ENCODE measurements around the gene HECTD4. TPM values are rescaled to one million over a fixed set of nuclear protein-coding genes. Genes with fewer than 3 reads are reported as not detected.

The HECTD4 gene
- total and polyA plus RNA-seq, 9 of the 15 experiments (the other 6 are each of a cell fraction or from before 2014, with no cell fraction given) = 3.5 to 33.3 (median 13.5) TPM

- TF ChIP-seq ZBTB49 (CRISPR knock-in tag; IDR thresholded peaks at IDR 0.05; ENCODE audit: borderline replicate concordance) (no peak), HMG20B (CRISPR knock-in tag; IDR thresholded peaks at IDR 0.05) (no peak), ELK3 (CRISPR knock-in tag; IDR thresholded peaks at IDR 0.05) (no peak), ZNF445 (CRISPR knock-in tag; IDR thresholded peaks at IDR 0.05; ENCODE audit: low read depth) (no peak), ZNF316 (IDR thresholded peaks at IDR 0.05) (0 out of 2 replicates have a peak, but pooled peaks have one; percentile 20), ETS1 (conservative IDR thresholded peaks at IDR 0.05; ENCODE audit: control insufficient read depth, low read depth, low read length) (no peak; the same call in 1 of the 2 replicates), UBTF (IDR thresholded peaks at IDR 0.05; ENCODE audit: borderline replicate concordance in 1 of 2, low read depth in 2 of 2, low read length in 2 of 2) (no peak), ZFP36 (IDR thresholded peaks at IDR 0.05; ENCODE audit: low read depth, low read length, partially characterized antibody) (no peak), C11orf30 (IDR thresholded peaks at IDR 0.05; ENCODE audit: low read depth) (no peak), PREB (CRISPR knock-in tag; IDR thresholded peaks at IDR 0.05) (no peak), ZNF347 (CRISPR knock-in tag; IDR thresholded peaks at IDR 0.05; ENCODE audit: low read depth) (no peak)
These were observed 27.1 kb upstream of the HECTD4 start, which contains the start of gene RPL6 (continued) for GRCh38 chr12:112409064-112409905.

All from K562 (cell line).